ENCODE measurements around the gene ROMO1. TPM values are rescaled to one million over a fixed set of nuclear protein-coding genes. Genes with fewer than 3 reads are reported as not detected.

Gene ROMO1
- total RNA-seq, 4 donors from 2014 or later: 64.7 to 402 (median 229) TPM

GRCh38 chr20:35653430-35653734, 45.8 kb upstream of the ROMO1 start:
- no peak overlapping the region for H3K27ac ChIP-seq
- peaks cover 17 to 21% of the 10 kb centered on the region in 2 donors for H3K36me3 ChIP-seq
- H3K4me3 ChIP-seq (replicated peaks in 1 of 3): no peak overlapping the region
- H3K4me1 ChIP-seq: peaks cover 21 to 23% of the 10 kb centered on the region in 2 donors
- DNase-seq: no peak
- H3K9me3 ChIP-seq: no peaks in the 10 kb centered on the region
- intact Hi-C loops (cut with DNase I): no loop called here
- WGBS, 2 donors: 98 to 100% methylated on average over 3 of the region's 3 CpGs
- H3K27me3 ChIP-seq: no peaks in the 10 kb centered on the region
- TF ChIP-seq, protein P1, sequence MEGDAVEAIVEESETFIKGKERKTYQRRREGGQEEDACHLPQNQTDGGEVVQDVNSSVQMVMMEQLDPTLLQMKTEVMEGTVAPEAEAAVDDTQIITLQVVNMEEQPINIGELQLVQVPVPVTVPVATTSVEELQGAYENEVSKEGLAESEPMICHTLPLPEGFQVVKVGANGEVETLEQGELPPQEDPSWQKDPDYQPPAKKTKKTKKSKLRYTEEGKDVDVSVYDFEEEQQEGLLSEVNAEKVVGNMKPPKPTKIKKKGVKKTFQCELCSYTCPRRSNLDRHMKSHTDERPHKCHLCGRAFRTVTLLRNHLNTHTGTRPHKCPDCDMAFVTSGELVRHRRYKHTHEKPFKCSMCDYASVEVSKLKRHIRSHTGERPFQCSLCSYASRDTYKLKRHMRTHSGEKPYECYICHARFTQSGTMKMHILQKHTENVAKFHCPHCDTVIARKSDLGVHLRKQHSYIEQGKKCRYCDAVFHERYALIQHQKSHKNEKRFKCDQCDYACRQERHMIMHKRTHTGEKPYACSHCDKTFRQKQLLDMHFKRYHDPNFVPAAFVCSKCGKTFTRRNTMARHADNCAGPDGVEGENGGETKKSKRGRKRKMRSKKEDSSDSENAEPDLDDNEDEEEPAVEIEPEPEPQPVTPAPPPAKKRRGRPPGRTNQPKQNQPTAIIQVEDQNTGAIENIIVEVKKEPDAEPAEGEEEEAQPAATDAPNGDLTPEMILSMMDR (IDR thresholded peaks at IDR 0.05): no peak
- TF ChIP-seq POLR2A (IDR thresholded peaks at IDR 0.05): no peak

- Histone ChIP-seq H3K36me3 (peaks cover 17 to 21% of the 10 kb centered on the region in 2 donors), H3K27me3 (no peaks in the 10 kb centered on the region), H3K4me3 (replicated peaks in 1 of 3) (no peak overlapping the region), H3K4me1 (peaks cover 17 to 20% of the 10 kb centered on the region in 2 donors), H3K27ac (no peak overlapping the region), H3K9me3 (no peaks in the 10 kb centered on the region)
- 92 to 96% methylated on average over 4 of the region's 4 CpGs for WGBS, 2 donors
- no peak for DNase-seq
- intact Hi-C loops (cut with DNase I): no loop called here
- no peak for TF ChIP-seq POLR2A (IDR thresholded peaks at IDR 0.05)
- TF ChIP-seq, protein P1 (IDR thresholded peaks at IDR 0.05): no peak
Observed at GRCh38 chr20:35653893-35654292, 45.3 kb upstream of the ROMO1 start.

DNA sequence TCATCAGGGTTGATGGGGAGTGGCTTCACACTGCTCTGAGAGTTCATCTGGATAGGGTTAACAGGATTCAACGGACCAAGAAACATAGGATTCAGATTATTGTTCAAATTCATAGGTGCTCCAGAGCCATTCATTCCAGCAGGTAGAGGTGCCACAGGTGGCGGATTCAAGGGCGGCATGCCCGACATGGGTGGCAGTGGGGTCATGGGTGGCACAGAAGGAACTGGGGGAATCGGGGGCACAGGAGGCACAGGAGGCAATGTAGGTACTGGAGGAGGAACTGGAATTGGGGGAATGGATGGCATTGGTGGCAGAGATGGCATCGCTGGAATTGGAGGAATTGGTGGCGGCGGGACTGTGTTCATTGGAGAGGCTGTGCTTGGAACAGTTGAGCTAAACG, 44.8 kb upstream of the ROMO1 start:
- intact Hi-C loops (cut with DNase I): no loop called here
- Histone ChIP-seq H3K27ac (no peak overlapping the region), H3K9me3 (no peaks in the 10 kb centered on the region), H3K36me3 (peaks cover 17 to 21% of the 10 kb centered on the region in 2 donors), H3K4me1 (peaks cover 13 to 15% of the 10 kb centered on the region in 2 donors), H3K27me3 (no peaks in the 10 kb centered on the region), H3K4me3 (replicated peaks in 1 of 3) (no peak overlapping the region)
- 96 to 97% methylated on average over 9 of the region's 9 CpGs for WGBS, 2 donors
- TF ChIP-seq POLR2A (IDR thresholded peaks at IDR 0.05): no peak
- TF ChIP-seq, protein P1 (IDR thresholded peaks at IDR 0.05): no peak
- no peak for DNase-seq

- intact Hi-C loops (cut with DNase I): no loop called here
- Histone ChIP-seq H3K27me3 (no peaks in the 10 kb centered on the region), H3K36me3 (peaks cover 17 to 21% of the 10 kb centered on the region in 2 donors), H3K9me3 (no peaks in the 10 kb centered on the region), H3K4me3 (replicated peaks in 1 of 3) (no peak overlapping the region), H3K27ac (peak overlapping the region in 1 of 3 donors; percentile 17), H3K4me1 (peaks cover 35 to 39% of the 10 kb centered on the region in 2 donors)
- TF ChIP-seq, protein P1 (IDR thresholded peaks at IDR 0.05): no peak
- TF ChIP-seq POLR2A (IDR thresholded peaks at IDR 0.05): no peak
- no peak for DNase-seq
- WGBS, 2 donors: 10 to 11% methylated on average over 1 of the region's 1 CpG
Observed at GRCh38 chr20:35657271-35657670, 41.9 kb upstream of the ROMO1 start.

- Histone ChIP-seq H3K27ac (no peak overlapping the region), H3K4me1 (peaks cover 47% of the 10 kb centered on the region in 2 donors), H3K36me3 (no peaks in the 10 kb centered on the region), H3K9me3 (no peaks in the 10 kb centered on the region), H3K27me3 (no peaks in the 10 kb centered on the region), H3K4me3 (replicated peaks in 1 of 3) (no peak overlapping the region)
- WGBS, 2 donors: 91 to 92% methylated on average over 10 of the region's 10 CpGs
- intact Hi-C loops (cut with DNase I): no loop called here
- TF ChIP-seq, protein P1 (IDR thresholded peaks at IDR 0.05): no peak
- TF ChIP-seq POLR2A (IDR thresholded peaks at IDR 0.05): no peak
- DNase-seq: no peak
Observed at GRCh38 chr20:35660122-35660937, 38.9 kb upstream of the ROMO1 start.
